Stimulated activated CD8-positive, alpha-beta memory T cell treated with anti-CD3 and anti-CD28 coated beads, Interleukin-4, amount 100 ng/mL, for 24 hours (primary cell): Measurements from ENCODE around the gene ZP1.

Source experiments
- DNase-seq: peaks from one replicate; pipeline ENCODE4 v3.0.0-alpha.2; 2020; ENCODE audit warnings: low read depth

The ZP1 gene

GRCh38 chr11:60859616-60860250 is 7.6 kb upstream of the ZP1 start:
- DNase-seq, result no peak

GRCh38 chr11:60860943-60861342 is 6.4 kb upstream of the ZP1 start:
- no peak for DNase-seq

DNA sequence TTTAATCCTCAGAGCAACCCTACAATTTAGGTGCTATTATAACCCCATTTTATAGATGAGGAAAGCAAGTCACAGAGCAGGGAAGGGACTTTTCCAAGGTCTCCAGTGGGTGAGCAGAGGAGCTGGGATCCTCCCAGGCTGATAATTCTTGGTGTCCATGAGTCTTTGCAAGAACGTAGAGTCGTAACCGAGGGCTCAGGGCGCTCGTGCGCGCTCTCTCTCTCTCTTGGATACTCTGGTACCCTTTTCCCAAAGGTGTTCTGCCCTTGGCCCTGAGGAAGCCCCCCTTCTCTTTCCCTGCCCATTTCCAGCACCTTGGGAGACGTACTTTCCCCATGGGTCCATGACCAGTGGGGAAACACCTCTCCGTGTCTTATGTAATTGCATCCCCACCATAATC is 5.2 kb upstream of the ZP1 start:
- no peak for DNase-seq

DNA sequence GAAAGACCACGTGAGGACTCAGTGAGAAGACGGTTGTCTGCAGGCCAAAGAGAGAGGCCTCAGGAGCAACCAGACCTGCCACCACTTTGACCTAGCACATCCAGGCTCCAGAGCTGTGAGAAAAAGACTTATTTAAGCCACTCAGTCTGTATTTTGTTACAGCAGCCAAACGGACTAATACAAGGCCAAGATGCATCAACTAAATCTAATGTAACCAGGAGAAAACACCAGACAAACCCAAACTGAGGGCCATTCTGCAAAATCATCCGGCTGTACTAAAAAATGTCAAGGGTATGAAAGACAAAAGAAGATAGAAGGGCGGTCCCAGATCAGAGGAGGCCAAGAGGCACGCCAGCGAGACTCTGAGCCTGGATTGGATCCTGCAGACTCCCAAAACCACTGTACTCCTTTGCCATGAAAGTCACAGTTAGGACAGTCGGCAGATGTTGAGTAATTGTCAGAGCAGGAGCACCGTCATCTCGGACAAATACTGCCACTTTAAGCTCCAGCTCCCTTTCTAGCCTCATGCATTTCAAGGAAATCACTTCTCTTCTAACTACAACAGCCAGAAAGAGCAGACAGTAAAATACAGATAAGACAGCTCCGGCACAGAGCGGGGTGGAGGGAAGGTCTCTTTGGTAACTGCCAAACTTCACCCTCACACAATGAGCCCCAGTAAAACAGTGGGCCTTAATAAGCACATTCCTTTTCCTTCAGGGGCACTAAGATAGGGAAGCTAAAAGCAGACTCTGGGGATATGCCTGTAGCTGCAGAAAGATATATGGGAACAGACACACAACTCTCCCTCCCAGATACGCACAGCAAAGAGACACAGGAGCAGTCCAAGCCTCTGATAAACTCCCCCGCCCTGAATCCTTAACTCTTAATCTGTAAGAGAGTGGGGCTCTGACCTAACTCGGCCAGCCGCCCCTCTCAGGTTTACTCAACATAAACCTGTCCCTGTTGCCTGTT is 3.5 kb upstream of the ZP1 start:
- DNase-seq, result no peak

DNA sequence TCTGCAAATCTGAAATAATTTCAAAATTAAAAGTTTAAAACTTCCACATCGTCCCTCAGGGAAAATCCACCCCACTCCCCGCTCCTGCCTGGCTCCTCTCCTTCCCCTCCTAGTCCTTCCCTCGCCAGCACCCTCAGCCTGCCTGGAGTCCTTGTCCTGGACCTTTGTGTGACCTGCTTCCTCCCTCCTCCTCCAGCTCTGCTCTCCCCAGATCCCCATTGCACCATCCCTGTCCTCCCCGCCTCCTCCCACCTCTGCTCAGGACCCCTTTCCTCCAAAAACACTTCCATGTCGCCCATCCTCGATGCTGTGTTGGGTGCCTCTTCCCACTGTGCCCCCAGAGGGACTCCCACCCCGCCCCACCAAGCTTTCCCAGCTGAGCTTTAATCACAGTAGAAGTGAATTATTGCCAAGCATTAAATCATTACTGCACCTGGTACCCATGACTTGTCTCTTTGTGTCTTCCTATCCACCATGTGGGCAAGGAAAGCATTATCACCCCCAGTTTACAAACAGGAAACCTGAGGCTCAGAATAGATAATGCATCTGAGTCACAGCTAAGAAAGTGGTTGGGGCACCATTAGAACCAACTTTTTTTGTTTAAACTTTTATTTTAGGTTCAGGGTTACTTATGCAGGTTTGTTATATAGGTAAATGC is 2.4 kb upstream of the ZP1 start:
- no peak for DNase-seq

- DNase-seq, result no peak
Measured at GRCh38 chr11:60867871-60868681, 734 bp downstream of the ZP1 start.

DNA sequence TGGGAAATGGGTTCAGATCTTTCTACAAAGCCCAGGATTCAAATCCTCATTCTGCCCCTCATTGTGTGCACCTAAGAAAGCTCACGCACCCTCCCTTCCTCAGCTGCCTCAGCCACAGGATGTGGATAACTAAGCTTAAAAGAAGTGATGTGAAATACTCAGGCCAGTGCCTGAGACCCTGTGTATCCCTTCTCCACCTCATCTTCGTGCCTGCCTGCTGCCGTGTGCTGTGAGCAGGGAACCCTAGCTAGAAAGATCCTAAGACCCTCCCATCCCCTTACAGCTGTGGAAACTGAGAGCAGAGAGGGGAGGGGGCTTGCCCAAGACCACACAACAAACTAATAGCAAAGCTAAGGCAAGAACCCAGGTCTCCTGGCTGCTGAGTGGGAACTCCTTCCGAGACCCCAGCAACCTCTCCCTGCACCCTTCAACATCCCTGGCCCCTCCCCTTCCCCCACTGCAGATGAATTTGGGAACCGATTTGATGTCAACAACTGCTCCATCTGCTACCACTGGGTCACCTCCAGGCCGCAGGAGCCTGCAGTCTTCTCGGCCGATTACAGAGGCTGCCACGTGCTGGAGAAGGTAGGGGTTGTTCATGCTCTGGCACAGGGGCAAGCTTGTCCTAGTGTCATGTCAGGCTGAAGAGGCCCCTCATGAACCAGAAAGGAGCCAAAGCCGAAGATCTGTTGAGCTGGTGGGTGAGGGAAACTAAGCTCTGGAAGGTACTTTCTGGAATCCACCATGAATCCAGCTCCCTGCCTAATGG is 1.5 kb downstream of the ZP1 start:
- DNase-seq, result no peak

DNA sequence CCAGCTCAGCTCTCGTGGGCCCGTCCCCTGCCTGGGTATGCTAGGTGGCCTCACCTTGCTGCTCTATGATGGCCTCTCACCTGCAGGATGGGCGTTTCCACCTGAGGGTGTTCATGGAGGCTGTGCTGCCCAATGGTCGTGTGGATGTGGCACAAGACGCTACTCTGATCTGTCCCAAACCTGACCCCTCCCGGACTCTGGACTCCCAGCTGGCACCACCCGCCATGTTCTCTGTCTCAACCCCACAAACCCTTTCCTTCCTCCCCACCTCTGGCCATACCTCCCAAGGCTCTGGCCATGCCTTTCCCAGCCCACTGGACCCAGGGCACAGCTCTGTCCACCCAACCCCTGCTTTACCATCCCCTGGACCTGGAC is 2.1 kb downstream of the ZP1 start:
- no peak for DNase-seq

DNA sequence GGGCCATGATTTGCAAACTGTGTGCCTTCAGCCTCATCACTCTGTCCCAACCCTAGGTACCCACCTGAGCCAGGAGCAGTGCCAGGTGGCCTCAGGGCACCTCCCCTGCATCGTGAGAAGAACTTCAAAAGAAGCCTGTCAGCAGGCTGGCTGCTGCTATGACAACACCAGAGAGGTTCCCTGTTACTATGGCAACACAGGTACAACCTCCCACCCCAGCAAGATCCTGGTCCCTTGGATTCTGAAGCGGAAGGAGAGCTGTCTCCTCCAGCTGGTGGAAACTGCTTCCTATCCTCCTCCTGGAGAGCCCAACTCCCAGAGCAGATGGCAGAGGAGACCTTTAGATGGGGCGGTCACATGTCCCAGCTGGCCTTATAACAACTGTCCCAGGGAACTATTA is 2.9 kb downstream of the ZP1 start:
- no peak for DNase-seq

DNA sequence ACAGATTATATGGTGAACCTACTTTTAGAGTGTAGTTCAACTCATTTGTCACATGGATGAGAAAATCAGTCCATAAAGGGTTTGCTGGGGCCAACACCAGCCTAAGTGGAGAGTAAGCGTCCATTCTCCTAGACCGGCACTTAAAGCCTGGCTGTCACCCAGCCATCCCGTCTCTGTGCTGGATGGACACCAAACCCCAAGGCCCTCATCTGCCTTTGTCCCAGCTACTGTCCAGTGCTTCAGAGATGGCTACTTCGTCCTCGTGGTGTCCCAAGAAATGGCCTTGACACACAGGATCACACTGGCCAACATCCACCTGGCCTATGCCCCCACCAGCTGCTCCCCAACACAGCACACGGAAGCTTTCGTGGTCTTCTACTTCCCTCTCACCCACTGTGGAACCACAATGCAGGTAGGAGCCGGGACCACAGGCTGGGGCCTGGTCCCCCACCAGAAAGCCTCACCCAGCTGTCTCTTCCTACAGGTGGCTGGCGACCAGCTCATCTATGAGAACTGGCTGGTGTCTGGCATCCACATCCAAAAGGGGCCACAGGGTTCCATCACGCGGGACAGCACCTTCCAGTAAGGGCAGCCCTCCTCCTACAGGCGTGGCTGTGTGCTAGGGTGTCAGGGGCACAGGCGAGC is 3.5 kb downstream of the ZP1 start:
- no peak for DNase-seq

- DNase-seq, result no peak
Measured at GRCh38 chr11:60871378-60872061, 4.2 kb downstream of the ZP1 start.

- no peak for DNase-seq
Measured at GRCh38 chr11:60872124-60872960, 5.0 kb downstream of the ZP1 start.

- no peak for DNase-seq
Measured at GRCh38 chr11:60872961-60873524, 5.7 kb downstream of the ZP1 start.

DNA sequence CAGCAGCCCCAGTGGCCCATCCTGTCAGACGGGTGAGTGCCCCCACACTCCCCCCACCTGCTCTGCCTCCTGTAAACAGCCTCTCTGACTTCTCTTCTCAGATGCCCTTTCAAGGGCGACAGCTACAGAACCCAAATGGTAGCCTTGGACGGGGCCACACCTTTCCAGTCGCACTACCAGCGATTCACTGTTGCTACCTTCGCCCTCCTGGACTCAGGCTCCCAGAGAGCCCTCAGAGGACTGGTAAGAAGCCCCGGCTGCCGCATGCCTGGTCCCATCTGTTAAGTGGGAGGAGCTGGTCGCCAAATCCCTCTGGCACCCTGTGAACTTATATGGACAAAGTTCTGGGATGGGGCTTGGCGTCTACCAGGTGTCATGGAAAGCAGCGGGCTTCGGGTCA is 6.2 kb downstream of the ZP1 start:
- no peak for DNase-seq

- DNase-seq, result no peak
Measured at GRCh38 chr11:60874421-60875365, 7.4 kb downstream of the ZP1 start.

DNA sequence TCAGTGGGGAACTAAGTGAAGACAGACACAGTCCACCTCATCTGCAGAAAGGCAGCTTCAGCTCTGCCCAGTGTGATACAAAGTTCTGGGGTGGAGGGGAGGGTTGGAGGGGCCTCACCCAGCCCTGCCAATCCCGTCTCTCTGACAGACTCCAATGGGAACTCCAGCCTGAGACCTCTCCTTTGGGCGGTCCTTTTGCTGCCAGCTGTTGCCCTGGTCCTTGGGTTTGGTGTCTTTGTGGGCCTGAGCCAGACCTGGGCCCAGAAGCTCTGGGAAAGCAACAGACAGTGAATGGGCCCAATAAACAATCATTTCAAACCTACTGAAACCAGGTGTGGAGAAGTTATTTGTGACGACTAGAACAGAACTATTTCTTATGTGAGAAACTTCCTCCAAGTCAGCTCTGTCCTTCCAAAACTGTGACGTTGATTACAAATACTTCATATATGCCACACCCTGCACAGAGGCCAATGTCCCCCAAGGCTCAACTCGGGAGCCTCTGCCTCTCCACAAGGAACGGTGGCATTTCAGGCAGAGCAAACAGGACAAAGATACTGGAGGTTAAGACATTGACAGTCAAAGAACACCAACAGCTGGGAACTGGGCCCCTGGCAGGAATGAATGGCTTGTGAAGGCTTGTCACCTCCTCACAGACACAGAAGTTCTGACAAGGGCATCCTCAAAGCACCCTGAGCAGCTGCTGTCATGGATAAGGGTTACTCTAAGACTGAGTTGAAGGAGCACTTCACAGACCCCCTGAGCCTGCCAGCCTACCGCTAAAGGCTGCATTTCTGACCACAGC is 8.2 kb downstream of the ZP1 start:
- DNase-seq, result no peak

- DNase-seq, result no peak
Measured at GRCh38 chr11:60876168-60876485, 8.8 kb downstream of the ZP1 start.
